Measurements from ENCODE around the gene GLYATL1B. TPM values are rescaled to one million over a fixed set of nuclear protein-coding genes. Genes with fewer than 3 reads are reported as not detected.

The GLYATL1B gene
- total RNA-seq, 3 donors from 2014 or later = not detected

- DNase-seq (no peak), ATAC-seq (no peak)
- peaks cover 31% of the 10 kb centered on the region for H3K4me1 ChIP-seq (ENCODE audit: low read depth)
- H3K36me3 ChIP-seq (ENCODE audit: low read depth) = peaks cover 3% of the 10 kb centered on the region
- TF ChIP-seq CTCF (IDR thresholded peaks at IDR 0.05) = no peak
- intact Hi-C loops (cut with DNase I, micrococcal nuclease) = loop anchor here in 1 of 2 donors (5.0 kb wide), 1 partner anchor 34 kb away; the partner anchor contains the start of gene FAM111B
- no peaks in the 10 kb centered on the region for H3K9me3 ChIP-seq
- H3K4me3 ChIP-seq = no peak overlapping the region
Observed at GRCh38 chr11:59141191-59141590, 55.1 kb downstream of the GLYATL1B start.

- no peak for ATAC-seq
- no peak for TF ChIP-seq CTCF (IDR thresholded peaks at IDR 0.05)
Observed at GRCh38 chr11:59141673-59142460, 55.8 kb downstream of the GLYATL1B start.

GRCh38 chr11:59142530-59143507, 56.7 kb downstream of the GLYATL1B start, which contains the start of gene FAM111A:
FAM111A (plus strand) TSS chr11:59142856; CDS start chr11:59148873, 6,017 bp downstream.
- intact Hi-C loops (cut with DNase I, micrococcal nuclease) = loop anchor here in 1 of 2 donors (5.0 kb wide), 1 partner anchor 36 kb away; the partner anchor contains the start of gene FAM111B
- Histone ChIP-seq H3K9me3 (no peaks in the 10 kb centered on the region), H3K36me3 (ENCODE audit: low read depth) (peaks cover 3% of the 10 kb centered on the region), H3K4me1 (ENCODE audit: low read depth) (peaks cover 31% of the 10 kb centered on the region), H3K4me3 (peak within 1 kb of the TSS; percentile 63)
- DNase-seq = peak; percentile 90 to 95 (median 92)
- peak; percentile 92 for ATAC-seq
- no peak for TF ChIP-seq CTCF (IDR thresholded peaks at IDR 0.05)

More at GRCh38 chr11:59141673-59142460, 55.8 kb downstream of the GLYATL1B start:
- DNase-seq = no peak
- H3K36me3 ChIP-seq (ENCODE audit: low read depth) = peaks cover 3% of the 10 kb centered on the region
- H3K4me1 ChIP-seq (ENCODE audit: low read depth) = peaks cover 31% of the 10 kb centered on the region
- H3K9me3 ChIP-seq = no peaks in the 10 kb centered on the region
- intact Hi-C loops (cut with DNase I, micrococcal nuclease) = loop anchor here in 1 of 2 donors (5.0 kb wide), 1 partner anchor 35 kb away; the partner anchor contains the start of gene FAM111B
- H3K4me3 ChIP-seq = peak overlapping the region; percentile 63

GRCh38 chr11:59144096-59144495, 58.0 kb downstream of the GLYATL1B start:
- Histone ChIP-seq H3K36me3 (ENCODE audit: low read depth) (peaks cover 3% of the 10 kb centered on the region), H3K4me1 (ENCODE audit: low read depth) (peaks cover 31% of the 10 kb centered on the region), H3K9me3 (no peaks in the 10 kb centered on the region), H3K4me3 (peak overlapping the region; percentile 7)
- intact Hi-C loops (cut with DNase I, micrococcal nuclease) = loop anchor here in 1 of 2 donors (5.0 kb wide), 1 partner anchor 37 kb away; the partner anchor contains the start of gene FAM111B
- ATAC-seq (no peak), DNase-seq (no peak)
- no peak for TF ChIP-seq CTCF (IDR thresholded peaks at IDR 0.05)

Other genes with a start within 250 kb of the GLYATL1B start
- not detected for gene GLYATL2, start 241.6 kb upstream of the GLYATL1B start, total RNA-seq
- gene GLYATL1, start 146.8 kb upstream of the GLYATL1B start, total RNA-seq = under 1 TPM in 1 of 3 donors, not detected in 2; 0.19 TPM
- gene FAM111B, start 20.9 kb downstream of the GLYATL1B start, total RNA-seq = 1 to 10 TPM; 1.8 to 7.8 (median 2.5) TPM
- gene FAM111A, start 56.5 kb downstream of the GLYATL1B start, total RNA-seq = 10 to 100 TPM; 33.6 to 36.0 (median 35.6) TPM
- gene DTX4, start 85.8 kb downstream of the GLYATL1B start, total RNA-seq = 10 to 100 TPM; 37.4 to 95.7 (median 53.8) TPM
- gene MPEG1, start 126.6 kb downstream of the GLYATL1B start, total RNA-seq = 10 to 100 TPM in 2 of 3 donors, 1 to 10 TPM in 1; 8.7 to 30.8 (median 21.9) TPM